Body of pancreas (tissue), 4 donors: Measurements from ENCODE around the gene CISD2. TPM values are rescaled to one million over a fixed set of nuclear protein-coding genes. Genes with fewer than 3 reads are reported as not detected.
"Not testable (repeated sequence)": the region's sequence is repeated elsewhere in the genome, so short reads cannot be mapped to it uniquely, and the experiment has no call there.

Source experiments
- ATAC-seq: fragments of 150-250 bp; one replicate; pipeline ENCODE4 v1.9.1; 2016
- DNase-seq, 4 donors: peaks; one replicate each; pipeline ENCODE4 v3.0.0-alpha.2; 2019
- H3K27ac ChIP-seq, 4 donors: fragments of 200-600 bp; sonication (generic); 1 replicate in 3 of 4; 2 replicates in 1 of 4; pipeline versions ENCODE4 v1.5.1 to v1.6.1; 2016 to 2019; ENCODE audit warnings: mild to moderate bottlenecking in 1 of 4, mixed read lengths in 1 of 4, moderate library complexity in 1 of 4
- H3K27me3 ChIP-seq, 2 donors: fragments of 200-600 bp; sonication (generic); one replicate each; pipeline ENCODE4 v1.6.0; 2016; ENCODE audit warnings: mild to moderate bottlenecking in 1 of 2
- H3K36me3 ChIP-seq, 2 donors: fragments of 200-600 bp; sonication (generic); replicated peaks in 1 of 2; 2 replicates each; pipeline ENCODE4 v1.5.1; 2016; ENCODE audit warnings: low read depth in 2 of 2; ENCODE audit not compliant: insufficient read depth in 1 of 2
- H3K4me1 ChIP-seq: fragments of 200-600 bp; sonication (generic); one replicate; pipeline ENCODE4 v1.6.0; 2016
- H3K4me3 ChIP-seq, 2 donors: fragments of 200-600 bp; sonication (generic); 1 replicate in 1 of 2; 2 replicates in 1 of 2; pipeline ENCODE4 v1.5.1; 2016 to 2019
- H3K9me3 ChIP-seq, 3 donors: fragments of 200-600 bp; sonication (generic); 1 replicate in 2 of 3; 2 replicates in 1 of 3; pipeline ENCODE4 v1.5.1; 2016
- CTCF ChIP-seq, 7 experiments: fragments of 450-650 bp in 4 of 7; fragments of 200-600 bp in 3 of 7; sonication (generic) in 3 of 7; IDR thresholded peaks; one replicate each; pipeline ENCODE4 v1.5.1; 2016 to 2019; ENCODE audit warnings: antibody characterized with exemption in 7 of 7
- POLR2A ChIP-seq, 3 donors: fragments of 450-650 bp; IDR thresholded peaks; one replicate each; pipeline ENCODE4 v1.6.1; 2016; ENCODE audit warnings: antibody characterized with exemption in 3 of 3, mild to moderate bottlenecking in 2 of 3
- WGBS, 2 donors: methylation state at CpG; one replicate each; pipeline ENCODE4 v1.1.5; 2017; 5-methylcytosine and 5-hydroxymethylcytosine counted together
- intact Hi-C: fragments of 100-400 bp; cut with DNase I; formaldehyde crosslinking; loops from one replicate; pipeline ENCODE4 v1.15.1; 2023
- total RNA-seq, 2 donors: library from RNA; depleted of rRNA; stranded (reverse); fragments of >200 nt; gene quantifications; one replicate each; pipeline ENCODE4 v1.1.0, GENCODE V29; 2016

CISD2 gene
- total RNA-seq, 2 donors from 2014 or later: 4.0 to 23.6 TPM

GRCh38 chr4:102860611-102861324 lies 8.0 kb upstream of the CISD2 start:
- TF ChIP-seq CTCF (IDR thresholded peaks at IDR 0.05) (no peak), POLR2A (IDR thresholded peaks at IDR 0.05) (no peak)
- DNase-seq: no peak
- Histone ChIP-seq H3K27me3 (no peaks in the 10 kb centered on the region), H3K4me3 (no peak overlapping the region), H3K36me3 (no peaks in the 10 kb centered on the region), H3K4me1 (no peaks in the 10 kb centered on the region), H3K9me3 (no peaks in the 10 kb centered on the region), H3K27ac (no peak overlapping the region)
- intact Hi-C loops: no loop called here
- ATAC-seq: no peak
- WGBS, 2 donors: 83 to 100% methylated on average over 2 of the region's 2 CpGs

- WGBS, 2 donors: 71 to 89% methylated on average over 1 of the region's 1 CpG
- Histone ChIP-seq H3K27ac (peak overlapping the region in 1 of 4 donors; percentile 26), H3K27me3 (no peaks in the 10 kb centered on the region), H3K4me3 (no peak overlapping the region), H3K36me3 (no peaks in the 10 kb centered on the region), H3K9me3 (no peaks in the 10 kb centered on the region), H3K4me1 (no peaks in the 10 kb centered on the region)
- DNase-seq: no peak
- TF ChIP-seq POLR2A (IDR thresholded peaks at IDR 0.05) (no peak), CTCF (IDR thresholded peaks at IDR 0.05) (no peak)
- intact Hi-C loops: no loop called here
- ATAC-seq: no peak
Measured at GRCh38 chr4:102862016-102862415, 6.8 kb upstream of the CISD2 start.

- Histone ChIP-seq H3K36me3 (no peaks in the 10 kb centered on the region), H3K27me3 (no peaks in the 10 kb centered on the region), H3K4me3 (no peak overlapping the region), H3K4me1 (peaks cover 6% of the 10 kb centered on the region), H3K27ac (no peak overlapping the region), H3K9me3 (no peaks in the 10 kb centered on the region)
- 94% methylated on average over 1 of the region's 1 CpG for WGBS, 2 donors
- ATAC-seq (no peak), DNase-seq (no peak)
- TF ChIP-seq POLR2A (IDR thresholded peaks at IDR 0.05) (no peak), CTCF (IDR thresholded peaks at IDR 0.05) (no peak)
- intact Hi-C loops: no loop called here
Measured at GRCh38 chr4:102862747-102863146, 6.0 kb upstream of the CISD2 start.

- DNase-seq, H3K36me3 ChIP-seq, intact Hi-C loops, H3K27ac ChIP-seq, ATAC-seq, H3K27me3 ChIP-seq, H3K4me3 ChIP-seq, H3K9me3 ChIP-seq: not testable (repeated sequence)
- peaks cover 15% of the 10 kb centered on the region for H3K4me1 ChIP-seq
- 88 to 95% methylated on average over 5 of the region's 5 CpGs for WGBS, 2 donors
Measured at GRCh38 chr4:102865327-102865726, 3.5 kb upstream of the CISD2 start.

- peak overlapping the region in 3 of 4 donors; percentile 90 to 99 (median 91) for H3K27ac ChIP-seq
- intact Hi-C loops: no loop called here
Measured at GRCh38 chr4:102867278-102868152, 1.3 kb upstream of the CISD2 start.

More at GRCh38 chr4:102867278-102868152, 1.3 kb upstream of the CISD2 start:
- H3K4me3 ChIP-seq: peak overlapping the region in 1 of 2 donors; percentile 4
- H3K4me1 ChIP-seq: peaks cover 26% of the 10 kb centered on the region
- DNase-seq: no peak
- 75 to 78% methylated on average over 12 of the region's 12 CpGs for whole genome bisulfite sequencing, 2 donors
- no peaks in the 10 kb centered on the region for H3K36me3 ChIP-seq
- no peaks in the 10 kb centered on the region for H3K27me3 ChIP-seq
- TF ChIP-seq CTCF (IDR thresholded peaks at IDR 0.05): no peak
- TF ChIP-seq POLR2A (IDR thresholded peaks at IDR 0.05): no peak
- H3K9me3 ChIP-seq: no peaks in the 10 kb centered on the region
- no peak for ATAC-seq
